ENCODE measurements around the gene SUPT5H. TPM values are rescaled to one million over a fixed set of nuclear protein-coding genes. Genes with fewer than 3 reads are reported as not detected.

The SUPT5H gene
- total and polyA plus RNA-seq, 2 of the 4 experiments (the other 2 are of a cell fraction) = 75.3 to 116 TPM

- ChIA-PET CTCF (interaction anchor here (0.9 kb wide), 1 partner anchor 8 kb away, joined by 3 read pairs; no protein-coding TSS in a partner anchor), POLR2A (ENCODE audit: unreplicated experiment) (interaction anchor here (0.5 to 0.8 kb wide), 5 partner anchors 8 to 1393 kb away, joined by 3 to 12 read pairs (median 6); partner anchors contain the start of genes PLEKHG2 and SUPT5H)
- Histone ChIP-seq H2AK5ac (ENCODE audit: low read depth, low read length) (peak overlapping the region; percentile 97), H3K9ac (ENCODE audit: low read depth, low read length) (peak overlapping the region; percentile 82), H3K18ac (ENCODE audit: low read depth, low read length) (peak overlapping the region; percentile 96), H4K8ac (ENCODE audit: low read depth in 2 of 2, low read length in 2 of 2) (peak overlapping the region; percentile 86 to 90), H3K4me3 (ENCODE audit: insufficient read depth, low read depth, low read length) (peak overlapping the region; percentile 29), H3K14ac (replicated peaks; ENCODE audit: low read depth, low read length) (peak overlapping the region; percentile 95), H3K9me1 (ENCODE audit: insufficient read depth, low read length) (peaks cover 10% of the 10 kb centered on the region), H3K79me1 (ENCODE audit: low read depth in 1 of 2, low read length in 2 of 2) (peaks cover 0 to 42% of the 10 kb centered on the region in 2 experiments; a peak in 2 of 4 replicates), H2BK5ac (ENCODE audit: low read depth, low read length, poor library complexity, severe bottlenecking) (peak overlapping the region; percentile 94), H2BK15ac (ENCODE audit: low read depth, low read length) (peak overlapping the region; percentile 95; the same call in 2 of the 3 replicates), H2AK9ac (replicated peaks; ENCODE audit: low read depth, low read length, poor library complexity) (peak overlapping the region; percentile 100), H4K5ac (ENCODE audit: low read depth, low read length) (peak overlapping the region; percentile 95), H2BK120ac (ENCODE audit: low read depth, low read length) (peak overlapping the region; percentile 98), H3K4ac (ENCODE audit: low read depth, low read length) (peak overlapping the region; percentile 99), H3K56ac (ENCODE audit: extremely low read depth, insufficient read depth, low read length) (peak overlapping the region; percentile 96), H3K36me3 (ENCODE audit: control insufficient read depth, insufficient read depth, low read length) (peaks cover 11% of the 10 kb centered on the region), H3K9me3 (ENCODE audit: control insufficient read depth, insufficient read depth, low read length) (no peaks in the 10 kb centered on the region), H3K4me1 (ENCODE audit: control insufficient read depth, insufficient read depth, low read length) (peaks cover 26% of the 10 kb centered on the region), H3K27me3 (ENCODE audit: control insufficient read depth, insufficient read depth, low read length) (no peaks in the 10 kb centered on the region), H2AFZ (replicated peaks; ENCODE audit: low read length, poor library complexity) (peak overlapping the region; percentile 69), H3K4me2 (ENCODE audit: low read depth, low read length) (peak overlapping the region; percentile 87), H3K23ac (ENCODE audit: low read depth, low read length) (peak overlapping the region; percentile 79; the same call in 1 of the 2 replicates), H2BK20ac (ENCODE audit: low read depth, low read length) (peak overlapping the region; percentile 85), H4K20me1 (ENCODE audit: insufficient read depth, low read length) (peaks cover 33% of the 10 kb centered on the region), H4K91ac (ENCODE audit: insufficient read depth, low read depth, low read length) (peak overlapping the region; percentile 99), H3K27ac (ENCODE audit: insufficient read depth, low read length) (peak overlapping the region; percentile 95)
- no TSS peak for BruUV-seq (replicated peaks)
- in situ Hi-C loops (cut with MboI; ENCODE audit: low sequenced_read_pairs) (no loop called here), dilution Hi-C loops (cut with HindIII; ENCODE audit: low sequenced_read_pairs, unreplicated experiment) (no loop called here), intact Hi-C loops (cut with micrococcal nuclease) (loop anchor here (1.0 to 2.0 kb wide), 2 partner anchors 9 to 129 kb away; partner anchors contain the start of genes EID2B and PLEKHG2)
- peak; percentile 99 for DNase-seq
- 0% methylated on average over 6 of the region's 43 CpGs; no CpG with 5 or more reads in 1 of the 2 experiments for WGBS, 2 experiments (ENCODE audit: extremely low coverage in 2 of 2, insufficient read length in 1 of 2)
- ATAC-seq (ENCODE audit: low read depth) = peak; percentile 59
- TF ChIP-seq ELK1 (IDR thresholded peaks at IDR 0.05; ENCODE audit: borderline replicate concordance, low read depth, low read length) (no peak), FOS (IDR thresholded peaks at IDR 0.05; ENCODE audit: low read depth, low read length) (peak; percentile 94), CEBPB (IDR thresholded peaks at IDR 0.05; ENCODE audit: low read depth, low read length) (no peak), SMC3 (IDR thresholded peaks at IDR 0.05; ENCODE audit: low read depth, low read length) (0 out of 2 replicates have a peak, but pooled peaks have one; percentile 1), RAD21 (IDR thresholded peaks at IDR 0.05; ENCODE audit: low read length) (peak; percentile 16; the same call in 1 of the 2 replicates), MXI1 (IDR thresholded peaks at IDR 0.05; ENCODE audit: borderline replicate concordance, low read depth, low read length) (no peak), RCOR1 (IDR thresholded peaks at IDR 0.05; ENCODE audit: insufficient replicate concordance, low read length) (no peak), RFX5 (IDR thresholded peaks at IDR 0.05; ENCODE audit: low read depth, low read length) (no peak), NFE2L2 (IDR thresholded peaks at IDR 0.05; ENCODE audit: low read depth, low read length) (peak; percentile 97), POLR2A (IDR thresholded peaks at IDR 0.05; ENCODE audit: low read depth, low read length) (peak; percentile 82), MAZ (IDR thresholded peaks at IDR 0.05; ENCODE audit: borderline replicate concordance, low read depth, low read length) (peak; percentile 95), USF2 (IDR thresholded peaks at IDR 0.05; ENCODE audit: low read depth, low read length) (peak; percentile 32; the same call in 1 of the 2 replicates)
Measured at GRCh38 chr19:39403331-39404312, 41.8 kb upstream of the SUPT5H start.
